Heart right ventricle (tissue), 16 donors: ENCODE measurements around the gene PCDHA2. TPM values are rescaled to one million over a fixed set of nuclear protein-coding genes. Genes with fewer than 3 reads are reported as not detected.
"Not testable (repeated sequence)": the region's sequence is repeated elsewhere in the genome, so short reads cannot be mapped to it uniquely, and the experiment has no call there.

Experiments used
- ATAC-seq, 8 donors: fragments of 200-7000 bp; cut with Tn5 transposase; one replicate each; pipeline ENCODE4 v1.9.1; 2020; ENCODE audit warnings: mild to moderate bottlenecking in 8 of 8, moderate library complexity in 8 of 8, moderate number of reproducible peaks in 1 of 8
- DNase-seq, 2 donors: peaks; one replicate each; pipeline ENCODE4 v3.0.0-alpha.2; 2020
- H3K27ac ChIP-seq, 10 donors: fragments of 200-600 bp; sonication (generic) in 2 of 10; one replicate each; pipeline versions ENCODE4 v1.5.0 to v1.8.0; 2020 to 2022; ENCODE audit warnings: mild to moderate bottlenecking in 3 of 10
- H3K27me3 ChIP-seq, 7 donors: fragments of 200-600 bp; one replicate each; pipeline ENCODE4 v1.8.0; 2021 to 2022; ENCODE audit warnings: mild to moderate bottlenecking in 2 of 7
- H3K36me3 ChIP-seq, 9 donors: fragments of 200-600 bp; sonication (generic) in 1 of 9; one replicate each; pipeline versions ENCODE4 v1.5.0 to v1.8.0; 2020 to 2022; ENCODE audit warnings: mild to moderate bottlenecking in 2 of 9
- H3K4me1 ChIP-seq, 9 donors: fragments of 200-600 bp; sonication (generic) in 1 of 9; one replicate each; pipeline versions ENCODE4 v1.5.0 to v1.8.0; 2020 to 2022; ENCODE audit warnings: mild to moderate bottlenecking in 4 of 9
- H3K4me3 ChIP-seq, 10 donors: fragments of 200-600 bp; sonication (generic) in 2 of 10; one replicate each; pipeline versions ENCODE4 v1.5.0 to v1.8.0; 2020 to 2022; ENCODE audit warnings: mild to moderate bottlenecking in 7 of 10, moderate library complexity in 2 of 10
- H3K9me3 ChIP-seq, 11 donors: fragments of 200-600 bp in 10 of 11; sonication (generic) in 2 of 11; one replicate each; pipeline versions ENCODE4 v1.5.0 to v1.8.0; 2013 to 2022; ENCODE audit warnings: mild to moderate bottlenecking in 2 of 11, control low read depth in 1 of 11, moderate library complexity in 1 of 11
- CTCF ChIP-seq, 9 donors: fragments of 200-600 bp; sonication (generic) in 2 of 9; IDR thresholded peaks; one replicate each; pipeline versions ENCODE4 v1.5.0 to v1.8.0; 2021 to 2022; ENCODE audit warnings: antibody characterized with exemption in 9 of 9, mild to moderate bottlenecking in 5 of 9, moderate library complexity in 1 of 9
- WGBS, 2 donors: extraction: QIAGEN DNeasy Blood & Tissue Kit; methylation state at CpG; one replicate each; pipeline ENCODE4 v1.1.7; 2013; ENCODE audit warnings: inconsistent platforms in 1 of 2; 5-methylcytosine and 5-hydroxymethylcytosine counted together
- intact Hi-C, 10 donors: fragments of 100-400 bp; cut with DNase I; formaldehyde crosslinking; loops; one replicate each; pipeline versions ENCODE4 v1.11.1 to v1.14.2; 2022
- polyA plus RNA-seq, 2 donors: library from polyadenylated mRNA; stranded (reverse); fragments of 200-250 nt; gene quantifications; one replicate each; pipeline ENCODE4 v1.2.3, GENCODE V29; 2013
- total RNA-seq, 10 donors: library from RNA; stranded (reverse); fragmentation: NEBNext Ultra II Directional in 3 of 10; extraction: Animal tissue kit (Norgen Biotek cat#: 25700) in 3 of 10; gene quantifications; one replicate each; pipeline versions ENCODE4 v1.2.1 to v1.2.4, GENCODE V29; 2021 to 2023
- donor health status: Arrhythmogenic right ventricular cardiomyopathy.
- donor health status: ischemic (EF 13 %, LVEDD 7.1; RV severe dilation, severe dysfunction).
- donor health status: healthy with polysubstance abuse.
- donor health status: DM: no; HTN: yes; CAD: no.
- donor health status: DM: no; HTN: no; CAD: no.
- donor health status: ischemic (EF 25% LVEDD 6.9; RV normal size, moderate dysfunction).
- donor health status: ischemic (EF 25% LVEDD 5.7; RV mildly dilated, moderate dysfunction).
- donor health status: healthy.
- donor health status: DM: yes; HTN: yes; CAD: no.
- donor health status: Ischemic cardiomyopathy.
- donor health status: ischemic (EF 35%, LVEDD 5.7; RV mildly dilated, moderate dysfunction).
- donor health status: nonischemic (EF 11% LVEDD 7.7; RV severe dilation, severe dysfunction).
- donor health status: DM: yes; HTN: yes; CAD: no.
- donor health status: PGD.
- donor health status: ischemic (EF 29% LVEDD 5.4; RV normal size, mild dysfunction).
- donor health status: nonischemic (EF 23%, LVEDD 6.1; RV moderate dilation, normal function).

The PCDHA2 gene
- total and polyA plus RNA-seq, 12 donors, result 0.07 to 0.17 TPM; not detected in 10

GRCh38 chr5:140808889-140809291, 14.2 kb downstream of the PCDHA2 start:
- no peak overlapping the region for H3K4me3 ChIP-seq
- no peaks in the 10 kb centered on the region for H3K4me1 ChIP-seq
- no peak for TF ChIP-seq CTCF (IDR thresholded peaks at IDR 0.05)
- H3K27me3 ChIP-seq, result peaks cover 0 to 42% (median 7%) of the 10 kb centered on the region in 7 donors
- no peaks in the 10 kb centered on the region for H3K36me3 ChIP-seq
- H3K9me3 ChIP-seq, result peaks cover 0 to 77% (median 10%) of the 10 kb centered on the region in 11 donors
- intact Hi-C loops, result no loop called here
- peak in 1 of 8 donors; percentile 50 for ATAC-seq
- DNase-seq, result no peak
- WGBS, 2 donors, result 56 to 62% methylated on average over 43 of the region's 43 CpGs
- no peak overlapping the region for H3K27ac ChIP-seq

- whole genome bisulfite sequencing, 2 donors, result 21 to 23% methylated on average over 39 of the region's 39 CpGs
- H3K4me3 ChIP-seq, result peak within 1 kb of the TSS in 1 of 10 donors; percentile 15
These were observed 27.0 kb downstream of the PCDHA2 start, which contains the start of gene PCDHA5 for GRCh38 chr5:140821375-140822280. TSS of gene PCDHA5 (plus strand) at chr5:140821613.

DNA sequence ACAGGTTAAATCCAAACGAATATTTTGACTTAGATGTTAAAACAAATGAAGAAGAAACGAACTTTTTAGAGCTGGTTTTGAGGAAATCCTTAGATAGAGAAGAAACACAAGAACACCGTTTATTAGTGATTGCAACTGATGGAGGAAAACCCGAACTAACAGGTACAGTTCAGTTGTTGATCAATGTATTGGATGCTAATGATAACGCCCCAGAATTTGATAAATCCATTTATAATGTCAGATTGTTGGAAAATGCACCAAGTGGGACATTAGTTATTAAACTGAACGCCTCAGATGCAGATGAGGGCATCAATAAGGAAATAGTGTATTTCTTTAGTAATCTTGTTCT, 27.6 kb downstream of the PCDHA2 start:
- H3K27ac ChIP-seq, result no peak overlapping the region
- 22 to 30% methylated on average over 6 of the region's 6 CpGs for WGBS, 2 donors
- intact Hi-C loops, result no loop called here
- peaks cover 0 to 61% (median 7%) of the 10 kb centered on the region in 11 donors for H3K9me3 ChIP-seq
- H3K4me3 ChIP-seq, result no peak overlapping the region
- no peaks in the 10 kb centered on the region for H3K4me1 ChIP-seq
- H3K36me3 ChIP-seq, result no peaks in the 10 kb centered on the region
- no peak for TF ChIP-seq CTCF (IDR thresholded peaks at IDR 0.05)
- no peak for ATAC-seq
- peaks cover 0 to 79% (median 38%) of the 10 kb centered on the region in 7 donors for H3K27me3 ChIP-seq
- no peak for DNase-seq

More at GRCh38 chr5:140821375-140822280, 27.0 kb downstream of the PCDHA2 start, which contains the start of gene PCDHA5:
- no peaks in the 10 kb centered on the region for H3K4me1 ChIP-seq
- H3K27me3 ChIP-seq, result peaks cover 0 to 73% (median 36%) of the 10 kb centered on the region in 7 donors
- H3K27ac ChIP-seq, result no peak within 1 kb of the TSS
- no peaks in the 10 kb centered on the region for H3K36me3 ChIP-seq
- intact Hi-C loops, result no loop called here
- H3K9me3 ChIP-seq, result peaks cover 0 to 61% (median 7%) of the 10 kb centered on the region in 11 donors
- DNase-seq (no peak), ATAC-seq (no peak)
- peak in 6 of 9 donors; percentile 32 to 51 (median 38) for TF ChIP-seq CTCF (IDR thresholded peaks at IDR 0.05)

- 41 to 48% methylated on average over 48 of the region's 48 CpGs for WGBS, 2 donors
- H3K27me3 ChIP-seq, result peaks cover 0 to 87% (median 44%) of the 10 kb centered on the region in 7 donors
- H3K36me3 ChIP-seq, DNase-seq, H3K27ac ChIP-seq, H3K4me3 ChIP-seq, intact Hi-C loops, H3K4me1 ChIP-seq, ATAC-seq: not testable (repeated sequence)
- H3K9me3 ChIP-seq, result peaks cover 0 to 67% (median 6%) of the 10 kb centered on the region in 11 donors
These were observed 28.3 kb downstream of the PCDHA2 start for GRCh38 chr5:140822969-140823368.
